ENCODE results near the gene LHFPL5.

Gene LHFPL5

DNA sequence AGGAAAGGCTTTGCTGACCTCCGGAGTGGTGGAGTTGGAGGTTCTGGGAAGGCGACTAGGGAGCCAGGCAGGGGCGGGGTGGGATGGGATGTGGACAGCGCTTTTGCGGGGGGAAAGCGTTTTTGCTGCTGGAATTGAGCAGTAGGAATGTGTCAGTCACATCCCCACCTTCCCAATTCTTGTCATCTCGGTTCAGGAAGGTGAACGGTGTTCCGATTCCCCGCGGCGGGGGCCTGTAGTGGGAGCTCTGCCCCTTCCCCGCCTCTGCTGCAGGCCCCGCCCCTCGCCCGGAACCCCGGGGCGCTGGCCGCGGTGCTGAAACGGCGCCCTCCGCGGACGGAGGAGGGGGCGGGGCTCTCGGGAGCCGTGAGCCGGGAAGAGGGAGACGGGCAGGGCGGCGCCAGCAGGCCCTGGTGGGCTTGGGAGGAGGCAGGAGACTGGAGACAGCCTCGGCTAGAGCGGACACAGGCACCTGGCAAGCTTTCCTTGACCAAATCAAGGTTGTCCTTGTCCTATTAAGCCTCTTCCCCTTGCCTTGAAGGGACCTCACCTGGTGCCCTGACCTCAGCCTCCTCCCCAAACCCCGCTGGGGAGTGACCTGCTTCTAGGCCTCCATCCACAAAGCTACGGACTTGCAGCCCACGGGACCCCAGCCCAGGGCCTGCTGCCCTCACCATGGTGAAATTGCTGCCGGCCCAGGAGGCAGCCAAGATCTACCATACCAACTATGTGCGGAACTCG, at the start of gene LHFPL5:
Gene LHFPL5, plus strand, starts transcription at position 357 of the 741 bp plus-strand sequence. Its CDS starts 319 bp downstream, at position 676.
- peak; percentile 36 for DNase-seq

DNA sequence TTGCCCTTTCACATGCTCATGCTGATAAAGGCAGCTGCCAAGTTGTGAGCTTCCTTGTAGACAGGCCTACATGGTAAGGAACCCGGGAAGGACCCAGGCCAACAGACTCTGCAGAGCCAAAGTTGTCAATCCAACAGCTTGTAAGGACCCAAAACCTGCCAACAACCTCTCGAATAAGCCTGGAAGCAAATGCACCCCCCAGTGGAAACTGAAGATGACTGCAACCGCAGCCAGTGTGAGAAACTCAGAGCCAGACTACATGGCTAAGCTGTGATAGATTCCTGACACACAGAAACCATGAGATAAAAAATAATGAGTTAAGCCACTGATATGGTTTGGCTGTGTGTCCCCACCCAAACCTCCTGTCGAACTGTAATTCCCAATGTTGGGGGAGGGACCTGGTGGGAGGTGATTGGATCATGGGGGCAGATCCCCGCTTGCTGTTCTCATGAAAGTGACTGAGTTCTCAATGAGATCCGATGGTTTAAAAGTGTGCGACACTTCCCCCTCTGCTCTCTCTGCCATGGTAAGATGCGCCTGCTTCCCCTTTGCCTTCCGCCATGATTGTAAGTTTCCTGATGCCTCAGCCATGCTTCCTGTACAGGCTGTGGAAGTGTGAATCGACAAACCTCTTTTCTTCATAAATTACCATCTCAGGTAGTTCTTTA, 47.6 kb upstream of the LHFPL5 start:
- no peak for DNase-seq

DNA sequence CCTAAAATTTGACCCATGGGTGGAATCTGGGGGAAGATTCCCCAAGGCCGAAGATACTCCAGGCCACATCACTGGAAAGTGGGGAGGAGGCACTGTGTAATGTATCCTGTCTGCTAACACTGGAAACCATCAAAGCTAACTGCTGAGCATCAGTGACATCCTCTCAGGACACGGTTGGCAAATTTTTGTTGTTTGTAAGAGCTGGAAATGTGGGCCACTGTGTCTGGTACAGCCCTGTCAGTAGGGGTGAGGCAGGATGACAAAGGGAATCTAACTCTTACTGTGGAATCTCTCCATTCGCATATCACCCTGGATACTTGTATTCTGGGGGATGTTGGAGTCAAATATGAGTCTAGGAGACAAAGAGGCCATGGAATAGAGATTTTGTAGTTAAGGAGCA, 45.7 kb upstream of the LHFPL5 start:
- no peak for DNase-seq

DNA sequence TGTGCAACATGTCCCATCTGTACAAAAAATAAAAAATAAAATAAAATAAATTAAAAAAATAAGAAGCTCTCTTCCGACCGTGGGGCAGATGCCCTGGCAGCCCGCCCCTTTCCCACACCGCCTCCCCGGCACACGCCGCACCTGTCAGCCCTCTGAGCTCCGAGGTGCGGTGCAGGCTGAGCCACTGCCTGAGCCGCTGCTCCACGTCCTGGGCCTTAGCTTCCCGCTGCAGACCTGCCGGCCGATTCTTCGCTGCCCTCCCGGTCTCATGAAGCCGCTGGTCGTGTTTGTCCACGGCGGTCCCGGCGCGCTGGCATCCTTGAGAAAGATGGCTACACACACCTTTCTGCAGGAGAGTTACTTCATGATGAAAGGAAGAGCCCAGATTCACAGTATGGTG, 39.4 kb upstream of the LHFPL5 start:
- DNase-seq = no peak

DNA sequence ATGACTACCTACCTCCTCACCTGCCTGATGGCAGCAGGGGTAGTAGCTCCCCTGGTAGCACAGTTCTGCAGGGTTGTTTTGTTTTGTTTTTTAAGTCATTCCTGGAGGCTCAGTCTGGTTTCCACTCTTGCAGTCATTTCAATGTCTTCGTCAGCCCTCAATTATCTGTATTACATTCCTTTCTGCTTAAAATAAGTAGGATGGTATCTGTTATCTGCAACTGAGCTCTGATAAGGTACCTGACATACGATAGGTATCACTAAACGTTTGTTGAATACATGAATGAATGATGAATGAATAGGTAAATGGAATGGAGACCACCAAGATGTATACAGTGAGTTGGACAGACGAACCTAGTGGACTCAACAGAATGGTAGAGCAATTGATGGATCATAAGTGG, 35.9 kb upstream of the LHFPL5 start:
- DNase-seq = no peak

DNA sequence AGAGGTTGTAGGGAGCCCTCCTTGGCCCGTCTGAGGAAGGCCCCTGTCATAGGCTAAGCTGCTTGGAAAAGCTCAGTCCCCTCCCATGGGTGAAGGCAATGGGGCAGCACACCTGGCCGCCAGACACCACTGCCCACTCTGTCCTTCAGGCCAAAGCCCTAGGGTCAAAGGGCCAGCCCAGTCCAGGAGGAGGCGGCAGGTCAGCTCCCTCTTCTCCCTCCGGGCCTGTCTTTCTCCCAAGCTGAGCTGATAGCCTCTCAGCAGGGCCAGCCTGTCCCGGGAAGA, 33.9 kb upstream of the LHFPL5 start:
- DNase-seq = no peak

DNA sequence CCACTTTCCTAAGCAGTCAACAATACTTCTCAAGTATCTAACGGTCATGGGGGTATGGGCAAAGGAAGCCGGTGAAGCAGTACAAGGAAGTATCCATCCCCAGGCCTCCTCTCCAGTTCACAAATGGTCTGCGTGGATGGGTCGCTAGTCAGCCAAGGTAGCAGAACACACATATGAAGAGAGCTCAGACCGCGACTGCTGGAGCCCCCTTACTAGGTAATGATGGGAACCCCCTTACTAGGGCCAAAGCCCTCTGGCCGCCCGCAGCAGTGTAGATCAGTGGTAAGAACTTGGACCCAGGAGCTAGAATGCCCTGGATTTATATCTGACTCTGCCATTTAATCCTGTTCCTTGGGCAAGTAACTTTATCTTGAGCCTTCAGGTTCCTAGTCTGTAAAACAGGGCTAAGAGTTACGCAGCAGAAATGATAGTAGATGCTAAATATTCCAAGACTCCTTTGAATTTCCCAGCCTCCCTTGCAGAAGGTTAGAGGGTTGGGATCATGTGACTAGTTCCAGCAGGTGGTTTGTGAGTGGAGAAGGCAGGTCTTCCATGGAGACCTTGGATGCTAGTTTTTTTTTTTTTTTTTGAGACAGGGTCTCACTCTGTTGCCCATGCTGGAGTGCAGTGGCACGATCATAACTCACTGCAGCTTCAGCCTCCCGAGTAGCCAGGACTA, 30.9 kb upstream of the LHFPL5 start:
- DNase-seq = no peak

DNA sequence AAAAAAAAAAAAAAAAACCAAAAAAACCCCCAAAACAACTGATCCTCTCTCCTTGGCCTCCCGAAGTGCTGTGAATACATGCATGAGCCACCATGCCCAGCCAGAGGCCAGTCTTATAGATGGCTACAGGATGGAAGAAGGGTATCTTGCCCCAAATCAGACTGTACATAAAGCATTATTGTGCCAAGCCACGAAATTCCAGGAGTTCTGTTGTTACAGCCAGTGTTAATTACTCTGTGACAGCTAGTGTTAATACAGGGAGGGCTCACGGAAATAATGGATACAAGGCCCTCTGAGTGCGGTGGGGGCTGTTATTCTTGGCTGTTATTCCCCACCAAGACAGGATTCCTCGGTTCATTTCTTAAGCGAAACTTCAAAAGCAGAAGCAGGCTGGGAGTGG, 30.1 kb upstream of the LHFPL5 start:
- DNase-seq = no peak

DNA sequence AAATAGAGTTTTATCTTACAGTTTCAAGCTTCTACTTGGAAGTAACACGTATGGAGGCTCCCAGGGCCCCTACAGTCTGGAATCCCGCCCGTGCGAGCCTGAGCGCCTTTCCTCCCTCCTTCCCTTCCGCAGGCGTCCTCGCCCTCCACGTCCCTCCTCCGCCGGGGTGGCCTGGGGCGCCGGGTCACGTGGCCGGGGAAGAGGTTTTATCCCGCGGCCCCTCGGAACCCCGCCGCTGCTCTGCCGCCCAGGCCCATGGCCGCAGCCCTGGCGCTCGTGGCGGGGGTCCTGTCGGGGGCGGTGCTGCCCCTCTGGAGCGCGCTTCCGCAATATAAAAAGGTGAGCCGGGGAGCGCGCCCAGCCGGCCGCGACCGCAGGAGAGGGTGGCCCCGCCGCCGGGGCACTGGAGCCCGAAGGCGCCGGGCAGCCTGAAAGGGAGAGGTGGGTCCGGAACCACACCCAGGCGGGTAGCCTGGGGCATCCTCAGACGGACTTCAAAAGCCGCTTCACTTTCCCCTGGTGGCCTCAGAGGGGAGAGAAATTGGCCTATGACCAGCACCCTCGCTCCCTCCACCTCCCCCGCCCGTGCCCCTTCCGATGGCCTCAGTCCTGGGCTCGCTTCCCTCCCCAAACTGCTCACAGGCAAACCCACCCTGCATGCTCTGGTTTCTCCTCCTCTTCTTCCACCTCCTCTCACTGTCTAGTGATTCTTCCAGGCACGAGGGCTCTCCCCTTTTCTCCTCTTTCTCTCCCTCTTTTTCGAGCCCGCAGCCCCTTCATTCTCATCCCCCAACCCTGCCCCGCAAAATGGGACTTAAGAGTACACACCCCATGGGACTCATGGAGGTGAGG, 28.6 kb upstream of the LHFPL5 start, which contains the start of gene CLPSL2:
Gene CLPSL2, plus strand, starts transcription at position 235 of the 852 bp plus-strand sequence. Its CDS starts 21 bp downstream, at position 256.
- DNase-seq = no peak

DNA sequence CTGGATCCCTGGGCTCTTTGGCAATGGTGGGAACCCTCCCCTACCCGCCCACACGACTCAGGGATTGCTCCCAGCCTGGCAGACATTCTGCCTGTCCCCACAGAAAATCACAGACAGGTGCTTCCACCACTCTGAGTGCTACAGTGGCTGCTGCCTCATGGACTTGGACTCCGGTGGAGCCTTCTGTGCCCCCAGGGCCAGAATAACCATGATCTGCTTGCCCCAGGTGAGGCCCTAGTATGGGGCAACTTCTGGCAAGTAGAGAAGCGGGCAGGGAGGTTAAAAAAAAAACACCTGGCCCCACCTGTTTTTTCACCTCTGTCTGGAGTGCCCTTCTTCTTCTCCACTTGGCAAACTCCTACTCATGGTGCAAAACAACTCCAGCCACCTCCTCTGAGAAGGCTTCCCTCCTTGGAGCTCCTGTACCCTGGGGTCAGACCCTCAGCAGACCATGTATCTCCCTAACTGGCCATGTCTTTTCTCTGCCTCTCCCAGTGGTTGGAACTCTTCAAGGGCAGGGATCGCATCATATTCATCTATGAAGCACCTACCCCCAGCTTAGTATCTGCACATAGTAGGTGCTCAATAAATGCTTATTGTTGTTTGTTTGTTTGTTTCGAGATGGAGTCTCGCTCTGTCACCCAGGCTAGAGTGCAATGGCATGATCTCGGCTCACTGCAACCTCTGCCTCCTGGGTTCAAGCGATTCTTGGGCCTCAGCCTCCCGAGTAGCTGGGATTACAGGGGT, 27.6 kb upstream of the LHFPL5 start:
- no peak for DNase-seq

DNA sequence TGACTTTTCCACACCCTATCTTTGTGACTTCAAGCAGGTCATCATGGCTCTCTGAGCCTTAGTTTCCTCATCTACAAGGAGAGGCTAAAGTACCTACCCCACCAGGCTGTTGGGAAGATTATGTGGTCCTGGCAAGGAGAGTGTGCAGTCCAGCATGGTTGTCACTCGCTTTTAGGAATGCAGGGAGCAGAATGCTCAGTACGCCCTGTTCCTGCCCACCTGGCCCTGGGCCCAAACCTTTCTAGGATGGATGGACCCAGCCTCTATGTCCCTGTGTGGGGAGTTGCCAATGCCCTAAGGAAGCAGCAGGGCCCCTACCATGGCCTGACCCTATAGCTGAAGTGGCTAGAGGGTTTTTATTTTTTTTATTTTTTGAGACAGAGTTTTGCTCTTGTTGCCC, 26.7 kb upstream of the LHFPL5 start:
- no peak for DNase-seq

DNA sequence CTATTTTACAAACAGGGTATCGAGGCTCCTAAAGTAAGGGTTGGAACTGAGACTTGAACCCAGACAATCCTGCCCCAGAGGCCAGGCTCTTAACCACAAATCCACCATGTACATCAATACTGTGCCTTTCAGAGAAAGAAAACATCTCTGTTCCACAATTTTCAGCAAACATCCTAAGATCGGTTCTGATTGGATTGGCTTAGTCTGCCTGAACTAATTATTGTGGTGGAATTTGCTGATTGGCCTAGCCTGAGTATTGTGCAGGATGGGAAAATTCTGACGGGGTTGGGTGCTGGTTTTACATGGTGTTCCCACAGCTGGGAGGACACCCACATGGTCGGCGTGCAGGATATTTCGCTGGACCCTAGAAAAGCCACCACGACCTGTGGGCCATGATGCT, 24.4 kb upstream of the LHFPL5 start, which contains the start of gene CLPSL1:
Gene CLPSL1, plus strand, starts transcription at position 301 of the 400 bp plus-strand sequence. Its CDS starts 92 bp downstream, at position 393.
- no peak for DNase-seq

DNA sequence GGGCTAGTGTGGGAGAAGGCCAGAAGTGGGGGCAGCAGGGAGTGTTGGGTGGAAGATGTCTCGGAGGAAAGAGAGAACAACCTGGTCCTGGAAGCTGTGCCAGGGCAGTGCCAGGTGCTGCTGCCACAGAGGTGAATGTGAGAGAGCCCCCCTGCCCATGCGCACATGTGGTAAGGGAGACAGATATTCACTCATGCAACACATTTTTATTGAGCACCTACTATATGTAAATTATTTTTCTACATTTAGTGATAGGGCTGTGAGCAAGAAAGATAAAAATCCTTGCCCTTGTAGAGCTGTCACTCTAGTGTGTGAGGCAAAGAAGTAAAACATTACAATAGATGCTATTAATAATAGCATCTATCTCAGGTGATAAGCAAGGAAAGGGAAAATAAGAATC, 23.9 kb upstream of the LHFPL5 start:
- DNase-seq = no peak

DNA sequence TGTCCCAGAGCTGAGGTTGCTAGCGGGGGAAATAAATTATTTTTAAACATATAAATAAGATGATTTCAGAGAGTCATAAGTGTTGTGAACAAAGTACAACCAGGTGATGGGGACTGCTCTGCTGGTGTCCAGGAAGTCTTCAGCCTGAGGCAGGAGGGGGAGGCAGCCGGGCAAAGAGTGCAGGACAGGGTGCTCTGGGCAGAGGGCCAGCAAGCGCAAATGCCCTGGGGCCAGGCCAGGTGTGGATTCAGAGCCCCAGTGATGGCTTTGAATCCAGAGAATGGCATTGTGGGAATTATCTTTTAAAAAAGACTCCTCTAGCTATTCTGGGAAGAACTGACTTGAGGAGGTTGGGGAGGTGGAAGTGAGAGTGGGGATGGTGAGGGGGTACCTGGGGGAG, 22.7 kb upstream of the LHFPL5 start:
- DNase-seq = no peak

DNA sequence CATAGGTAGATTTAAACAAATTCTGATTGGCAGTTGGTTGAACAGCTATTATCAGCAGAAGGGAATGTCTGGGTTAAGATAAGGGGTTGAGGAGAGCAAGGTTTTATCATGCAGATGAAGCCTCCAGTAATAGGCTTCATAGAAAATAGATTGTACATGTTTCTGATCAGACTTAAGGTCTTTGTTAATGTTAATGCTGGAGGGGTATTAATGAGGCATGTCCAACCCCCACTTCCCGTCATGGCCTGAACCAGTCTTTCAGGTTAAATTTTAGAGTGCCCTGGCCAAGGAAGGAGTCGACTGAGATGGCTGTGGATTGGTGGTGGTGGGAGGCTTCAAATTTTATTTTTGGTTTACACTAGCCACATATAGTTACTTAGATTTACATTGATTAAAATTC, 21.0 kb upstream of the LHFPL5 start:
- no peak for DNase-seq

DNA sequence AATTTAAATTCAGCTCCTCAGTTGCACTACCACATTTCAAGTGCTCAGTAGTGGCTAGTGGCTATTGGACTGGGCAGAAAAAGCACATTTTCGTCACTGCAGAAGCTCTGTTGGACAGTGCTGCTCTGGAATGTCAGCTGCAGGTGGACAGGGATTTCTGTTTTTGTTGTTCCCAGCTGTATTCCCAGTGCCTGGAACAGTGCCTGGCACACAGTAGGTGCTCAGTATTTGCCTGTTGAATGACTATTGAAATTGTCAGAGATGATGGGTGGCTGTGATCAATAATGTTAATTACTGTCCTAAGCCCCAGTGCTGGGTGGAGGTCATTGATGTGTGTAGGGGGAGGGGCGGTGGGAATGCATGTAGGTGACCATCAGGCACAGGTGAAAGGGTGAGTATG, 18.9 kb upstream of the LHFPL5 start:
- DNase-seq = no peak

DNA sequence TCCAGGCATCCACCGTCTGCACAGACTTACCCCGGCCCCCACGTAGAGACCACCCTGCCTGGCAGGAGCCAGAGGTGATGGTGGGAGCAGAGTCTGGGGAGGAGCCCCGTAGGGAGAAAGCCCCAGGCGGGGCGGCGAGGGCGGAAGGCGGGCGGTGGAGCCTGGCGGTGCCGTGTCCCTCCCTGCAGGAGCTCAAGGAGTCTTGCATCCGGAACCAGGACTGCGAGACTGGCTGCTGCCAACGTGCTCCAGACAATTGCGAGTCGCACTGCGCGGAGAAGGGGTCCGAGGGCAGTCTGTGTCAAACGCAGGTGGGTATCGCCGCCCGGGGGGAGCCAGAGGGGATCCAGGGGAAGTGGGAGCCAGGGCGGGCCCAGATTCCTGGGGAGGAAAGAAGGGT, 18.3 kb upstream of the LHFPL5 start:
- DNase-seq = no peak

DNA sequence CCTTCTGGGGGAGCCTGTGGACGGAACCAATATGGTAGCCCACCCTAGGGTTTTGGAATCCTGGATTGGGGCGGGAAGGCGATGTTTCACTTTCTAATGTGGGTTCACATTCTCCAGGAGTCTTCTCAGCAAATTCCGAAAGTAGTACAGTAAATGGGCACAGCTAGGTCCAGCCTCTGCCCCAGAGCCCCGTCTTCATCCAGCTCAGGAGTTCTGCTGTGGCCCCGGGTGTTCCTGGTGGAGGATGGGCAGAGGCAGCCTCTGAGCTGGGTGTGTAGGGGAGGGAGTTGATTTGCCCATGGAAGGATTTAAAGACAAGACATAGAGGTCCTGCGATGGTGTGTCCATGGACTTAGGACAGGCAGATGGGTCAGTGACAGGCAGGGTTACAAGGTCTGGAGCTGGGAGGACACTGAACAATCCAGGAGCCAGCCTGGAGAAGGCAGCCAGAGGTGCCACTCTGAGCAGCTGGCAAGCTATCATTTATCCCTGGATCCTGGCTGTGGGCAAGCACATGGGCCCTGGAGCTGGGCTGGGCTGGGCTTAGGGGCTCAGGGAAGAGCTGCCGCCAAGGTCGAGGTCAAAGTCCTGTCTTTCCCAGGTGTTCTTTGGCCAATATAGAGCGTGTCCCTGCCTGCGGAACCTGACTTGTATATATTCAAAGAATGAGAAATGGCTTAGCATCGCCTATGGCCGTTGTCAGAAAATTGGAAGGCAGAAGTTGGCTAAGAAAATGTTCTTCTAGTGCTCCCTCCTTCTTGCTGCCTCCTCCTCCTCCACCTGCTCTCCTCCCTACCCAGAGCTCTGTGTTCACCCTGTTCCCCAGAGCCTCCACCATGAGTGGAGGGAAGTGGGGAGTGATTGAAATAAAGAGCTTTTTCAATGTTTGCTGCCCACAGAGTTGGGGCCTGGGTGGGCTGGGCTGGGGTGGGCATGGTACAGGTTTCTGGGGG, 17.6 kb upstream of the LHFPL5 start:
- no peak for DNase-seq

DNA sequence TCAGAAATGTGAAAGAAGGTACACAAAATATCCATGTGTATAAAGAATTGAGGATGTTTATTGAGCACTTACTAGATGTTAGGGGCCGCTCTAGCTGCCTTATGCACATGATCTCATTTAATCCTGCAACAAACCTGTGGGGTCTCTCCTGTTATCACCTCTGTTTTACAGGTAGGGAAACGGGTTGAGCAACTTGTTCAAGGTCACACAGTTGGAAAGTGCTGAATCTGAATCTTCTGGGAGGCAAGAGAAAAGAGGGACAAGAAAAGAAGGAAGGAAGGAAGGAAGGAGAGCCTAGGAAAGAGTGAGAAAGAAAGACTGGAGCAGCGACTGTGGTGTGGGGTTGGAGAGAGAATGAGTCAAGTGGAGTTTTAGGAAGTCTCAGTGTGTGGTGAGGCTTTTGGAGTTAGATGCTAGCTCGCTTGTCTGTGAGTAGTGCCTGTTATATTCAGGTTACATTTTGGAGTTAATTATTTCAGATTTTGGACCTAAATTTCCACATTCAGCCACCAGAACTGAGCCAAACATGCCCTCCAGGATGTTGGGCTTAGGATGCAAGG, 16.6 kb upstream of the LHFPL5 start:
- DNase-seq = no peak

DNA sequence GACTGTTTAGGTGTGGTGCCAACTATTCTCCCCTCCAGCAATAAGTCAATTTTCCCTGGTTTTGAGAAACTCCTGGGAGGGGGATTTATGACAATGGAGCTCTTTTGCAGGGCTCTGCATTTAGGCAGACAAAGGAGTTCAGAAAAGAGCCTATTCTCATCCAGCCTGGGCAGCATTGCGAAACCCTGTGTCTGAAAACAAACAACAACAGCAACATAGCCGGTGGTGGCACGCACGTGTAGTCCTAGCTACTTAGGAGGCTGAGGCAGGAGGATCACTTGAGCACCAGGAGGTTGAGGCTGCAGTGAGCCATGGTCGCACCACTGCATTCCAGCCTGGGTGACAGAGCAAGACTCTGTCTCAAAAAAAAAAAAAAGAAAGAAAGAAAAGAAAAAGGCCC, 14.5 kb upstream of the LHFPL5 start:
- DNase-seq = no peak
